ENCODE data around the gene LYSMD4.

GRCh38 chr15:99682455-99682854 lies 50.8 kb downstream of the LYSMD4 start:
- no peak for TF ChIP-seq CTCF (IDR thresholded peaks at IDR 0.05; ENCODE audit: low read depth, low read length, missing input control)
- TF ChIP-seq MAX (IDR thresholded peaks at IDR 0.05) = no peak
- no peak for TF ChIP-seq RAD21 (IDR thresholded peaks at IDR 0.05)
- no peak for TF ChIP-seq JUND (IDR thresholded peaks at IDR 0.05)
- TF ChIP-seq REST (IDR thresholded peaks at IDR 0.05) = no peak
- no peak for TF ChIP-seq FOXA1 (IDR thresholded peaks at IDR 0.05)
- TF ChIP-seq ATF3 (IDR thresholded peaks at IDR 0.05) = no peak
- TF ChIP-seq TAF1 (conservative IDR thresholded peaks at IDR 0.05) = no peak
- no peak for TF ChIP-seq ZBTB33 (IDR thresholded peaks at IDR 0.05)
- no peak for TF ChIP-seq HNF4G (IDR thresholded peaks at IDR 0.05)
- TF ChIP-seq GABPA (IDR thresholded peaks at IDR 0.05 in 1 of 2, conservative IDR thresholded peaks at IDR 0.05 in 1 of 2) = no peak
- no peak for TF ChIP-seq EGR1 (IDR thresholded peaks at IDR 0.05; ENCODE audit: low read depth in 2 of 2)

Data from liver (tissue), 3 donors.